Stimulated activated CD4-positive, alpha-beta T cell treated with anti-CD3 and anti-CD28 coated beads, Interleukin-1b, Interleukin-23, amount 100 ng/mL, for 4 hours (primary cell): ENCODE data around the gene IGF2.
"Not testable (repeated sequence)": the region's sequence is repeated elsewhere in the genome, so short reads cannot be mapped to it uniquely, and the experiment has no call there.

Experiments used
- DNase-seq, 2 donors: peaks; one replicate each; pipeline ENCODE4 v3.0.0-alpha.2; 2020; ENCODE audit warnings: low read depth in 2 of 2

Gene IGF2

DNA sequence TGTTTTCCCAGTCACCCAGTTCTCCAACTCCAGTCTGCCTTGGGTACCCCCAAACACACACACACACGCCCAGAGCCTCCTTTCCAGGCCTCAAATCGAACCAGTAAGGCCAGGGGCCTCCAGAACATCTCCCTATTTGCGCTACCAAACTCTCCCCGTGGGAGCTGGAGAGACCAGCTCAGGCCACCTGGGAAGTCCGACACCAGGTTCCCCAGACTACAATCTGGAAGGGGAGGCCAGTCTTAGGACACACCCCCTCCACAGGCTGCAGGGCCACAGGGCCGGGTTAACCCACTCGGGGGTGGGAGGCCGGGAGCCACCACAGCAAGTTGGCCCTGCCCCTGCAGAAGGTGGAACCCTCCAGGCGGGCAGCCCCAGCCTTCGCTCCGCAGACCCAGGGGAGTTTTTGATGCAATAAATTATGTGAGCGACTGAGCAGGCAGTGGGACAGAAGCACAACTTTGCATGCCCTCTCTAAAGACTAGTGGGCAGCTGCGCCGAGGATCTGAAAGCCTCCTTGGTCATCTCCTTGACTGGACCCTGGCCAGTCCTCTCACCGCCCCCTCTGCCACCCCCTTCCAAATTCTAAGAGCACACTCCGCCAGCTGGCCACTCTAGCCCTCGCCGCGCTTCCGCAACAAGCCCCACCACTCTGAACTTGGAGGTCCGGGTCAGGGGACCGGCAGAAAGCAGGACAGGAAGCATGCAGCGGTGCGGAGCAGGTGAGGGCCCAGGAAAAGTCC is 2.8 kb downstream of the IGF2 start:
- no peak for DNase-seq

GRCh38 chr11:2135648-2136201 is 3.5 kb downstream of the IGF2 start:
- no peak for DNase-seq

GRCh38 chr11:2135018-2135569 is 4.1 kb downstream of the IGF2 start:
- DNase-seq = no peak

DNA sequence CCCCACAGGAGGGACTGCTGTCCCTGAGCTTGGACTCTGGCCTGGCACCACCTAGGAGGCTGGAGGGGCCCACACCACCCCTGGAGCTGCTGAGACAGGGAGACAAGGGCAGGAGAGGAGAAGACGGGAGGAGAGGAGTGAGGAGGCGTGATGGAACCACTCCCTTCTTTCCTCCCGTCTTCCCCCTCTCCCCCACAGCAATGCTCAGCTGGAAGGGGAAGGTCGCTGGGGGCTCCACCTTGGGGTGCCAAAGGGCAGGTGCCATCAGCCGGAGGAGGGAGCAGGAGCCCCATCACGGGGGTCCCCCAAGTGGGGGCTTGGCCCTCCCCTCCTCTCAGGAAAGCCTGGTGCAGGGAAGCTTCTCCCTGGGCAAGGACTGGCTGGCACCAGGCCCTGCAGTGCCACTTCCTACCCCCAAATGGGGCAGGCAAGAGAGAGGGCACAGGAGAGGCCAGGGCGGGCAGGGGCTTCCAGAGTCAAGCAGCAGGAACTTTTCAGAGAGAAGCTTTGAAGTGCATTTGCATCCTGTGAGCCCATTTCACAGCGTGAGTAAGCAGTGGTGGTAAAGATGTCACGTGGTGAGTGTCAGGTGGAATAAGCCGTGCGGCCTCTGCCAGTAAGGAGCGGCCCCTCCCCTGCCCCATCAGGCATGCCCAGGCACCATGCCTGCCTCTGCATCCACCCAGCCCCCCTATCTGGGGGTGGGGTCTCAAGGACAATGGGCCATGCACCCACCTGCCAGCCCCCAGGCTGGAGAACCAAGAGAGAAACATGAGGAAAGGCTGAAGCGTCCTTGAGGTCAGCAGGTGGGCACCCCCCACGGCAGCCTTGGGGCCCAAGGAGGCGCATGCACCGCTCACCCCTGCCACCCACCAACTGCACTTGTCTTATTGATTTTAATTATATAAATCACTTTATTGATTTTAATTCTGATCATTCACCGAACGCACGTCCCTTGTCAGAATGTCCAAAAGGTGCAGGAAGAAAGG is 4.9 kb downstream of the IGF2 start:
- DNase-seq = no peak

DNA sequence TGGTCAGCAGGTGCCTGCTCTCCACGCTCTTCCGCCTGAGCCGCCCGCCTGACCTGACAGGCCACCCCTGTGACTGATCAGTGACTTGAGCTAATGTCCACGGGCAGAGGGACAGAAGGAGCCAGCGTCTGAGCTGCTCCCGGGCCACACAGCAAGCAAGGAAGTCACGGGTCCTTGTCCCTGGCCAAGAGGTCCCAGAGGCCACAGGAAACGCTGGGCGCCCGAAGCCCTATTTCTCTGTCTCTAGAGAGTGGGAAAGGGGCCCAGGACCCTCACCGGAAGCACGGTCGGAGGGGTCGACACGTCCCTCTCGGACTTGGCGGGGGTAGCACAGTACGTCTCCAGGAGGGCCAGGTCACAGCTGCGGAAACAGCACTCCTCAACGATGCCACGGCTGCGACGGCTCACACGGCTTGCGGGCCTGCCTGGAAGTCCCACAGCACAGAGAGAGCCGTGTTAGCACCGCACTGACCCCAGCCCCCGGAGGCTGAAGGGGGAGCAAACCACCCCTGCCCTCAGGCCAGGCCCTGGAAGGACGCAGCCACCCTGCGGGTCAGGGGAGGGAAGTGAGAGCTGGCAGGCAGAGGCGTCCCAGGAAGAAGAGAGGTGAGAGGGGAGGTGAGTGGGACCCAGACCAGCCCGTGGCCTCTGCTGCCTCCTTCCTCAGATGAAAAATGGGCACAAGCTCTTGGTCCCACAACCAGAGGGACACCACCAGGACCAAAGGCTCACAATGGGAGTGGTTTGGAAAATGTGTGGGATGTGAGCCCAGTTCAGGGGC is 5.8 kb downstream of the IGF2 start:
- DNase-seq = no peak

GRCh38 chr11:2132874-2133240 is 6.3 kb downstream of the IGF2 start:
- DNase-seq = no peak

- DNase-seq = no peak
Measured at GRCh38 chr11:2132246-2132645, 6.9 kb downstream of the IGF2 start.

GRCh38 chr11:2131371-2132236 is 7.6 kb downstream of the IGF2 start:
- DNase-seq = no peak

DNA sequence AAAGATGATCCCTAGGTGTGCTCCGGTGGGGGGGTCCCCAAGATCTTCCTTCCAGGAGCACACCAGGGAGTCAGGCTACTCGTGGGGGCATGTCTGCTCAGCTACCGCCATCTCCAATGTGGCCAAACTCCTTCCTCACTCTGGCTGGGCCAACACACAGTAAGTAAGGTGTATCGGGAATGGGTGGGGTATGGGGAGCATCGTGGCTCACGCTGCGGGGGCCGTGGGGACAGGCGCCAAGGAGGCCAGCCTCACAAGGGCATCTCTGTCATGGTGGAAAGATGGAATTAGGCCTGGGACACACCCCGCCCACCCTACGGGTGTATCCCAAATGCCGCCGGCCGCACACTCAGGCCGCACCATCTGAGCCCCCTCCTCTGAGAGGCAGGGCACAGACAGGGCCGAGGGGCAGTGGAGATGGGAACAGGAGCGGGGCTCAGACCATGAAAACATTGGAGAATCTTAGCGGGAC is 8.3 kb downstream of the IGF2 start:
- DNase-seq = no peak

- DNase-seq = no peak
Measured at GRCh38 chr11:2129699-2130366, 9.4 kb downstream of the IGF2 start.

DNA sequence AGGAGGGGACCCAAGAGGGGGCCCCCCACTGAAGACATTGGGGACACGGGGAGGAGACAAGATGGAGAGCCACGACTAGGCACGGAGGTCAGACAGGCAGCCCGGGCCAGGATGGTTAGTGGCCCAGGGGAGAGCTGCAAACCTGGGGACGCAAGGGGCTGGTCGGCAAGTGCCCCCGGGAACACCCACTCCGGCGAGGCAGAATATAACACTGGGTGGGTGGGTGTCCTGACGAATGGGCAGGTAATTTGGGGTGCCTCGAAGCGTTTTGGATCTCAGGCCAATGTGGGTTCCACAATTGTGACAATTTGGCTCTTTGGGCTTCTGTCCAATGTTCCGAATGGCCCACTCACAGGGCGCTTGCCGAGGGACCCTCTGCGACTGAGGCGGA is 9.9 kb downstream of the IGF2 start:
- DNase-seq = no peak

DNA sequence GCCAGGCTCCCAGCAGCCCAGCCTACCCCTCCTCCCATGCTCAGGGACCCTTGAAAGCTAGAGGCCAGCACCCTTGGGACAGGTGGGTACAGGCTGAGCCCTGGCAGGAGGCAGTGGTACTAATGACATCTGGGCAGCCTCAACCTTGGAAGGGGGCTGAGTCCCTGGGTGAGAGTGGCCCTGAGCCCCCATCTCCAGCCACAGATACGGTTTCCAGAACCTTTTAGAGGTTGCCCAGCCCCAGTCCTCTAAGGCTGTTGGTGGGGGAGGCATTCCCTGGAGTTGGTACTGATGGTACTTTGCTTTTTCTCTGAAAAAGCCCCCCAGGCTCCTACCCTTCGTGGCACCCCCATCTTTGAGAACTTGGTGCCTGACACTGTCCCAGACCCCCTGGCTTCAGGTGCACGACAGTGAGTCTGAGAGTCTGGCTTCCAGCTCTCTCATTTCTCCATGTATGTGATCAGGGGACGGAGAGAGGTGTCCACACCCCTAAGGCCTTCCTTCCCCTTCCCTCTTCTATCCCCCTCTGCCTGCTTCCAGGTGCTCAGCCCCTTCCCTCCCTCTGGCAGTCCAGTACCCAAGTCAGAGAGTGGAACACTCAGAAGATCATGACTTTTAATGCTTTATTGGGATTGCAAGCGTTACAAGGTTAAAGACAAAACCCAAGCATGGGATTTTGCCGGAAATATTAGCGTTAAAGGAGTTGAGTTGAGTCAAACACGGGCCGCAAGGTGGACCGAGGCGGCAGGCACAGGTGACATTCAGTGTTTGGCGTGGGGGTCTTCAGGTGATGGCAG is 10.5 kb downstream of the IGF2 start:
- DNase-seq = no peak

GRCh38 chr11:2128130-2128510 is 11.1 kb downstream of the IGF2 start:
- no peak for DNase-seq

DNA sequence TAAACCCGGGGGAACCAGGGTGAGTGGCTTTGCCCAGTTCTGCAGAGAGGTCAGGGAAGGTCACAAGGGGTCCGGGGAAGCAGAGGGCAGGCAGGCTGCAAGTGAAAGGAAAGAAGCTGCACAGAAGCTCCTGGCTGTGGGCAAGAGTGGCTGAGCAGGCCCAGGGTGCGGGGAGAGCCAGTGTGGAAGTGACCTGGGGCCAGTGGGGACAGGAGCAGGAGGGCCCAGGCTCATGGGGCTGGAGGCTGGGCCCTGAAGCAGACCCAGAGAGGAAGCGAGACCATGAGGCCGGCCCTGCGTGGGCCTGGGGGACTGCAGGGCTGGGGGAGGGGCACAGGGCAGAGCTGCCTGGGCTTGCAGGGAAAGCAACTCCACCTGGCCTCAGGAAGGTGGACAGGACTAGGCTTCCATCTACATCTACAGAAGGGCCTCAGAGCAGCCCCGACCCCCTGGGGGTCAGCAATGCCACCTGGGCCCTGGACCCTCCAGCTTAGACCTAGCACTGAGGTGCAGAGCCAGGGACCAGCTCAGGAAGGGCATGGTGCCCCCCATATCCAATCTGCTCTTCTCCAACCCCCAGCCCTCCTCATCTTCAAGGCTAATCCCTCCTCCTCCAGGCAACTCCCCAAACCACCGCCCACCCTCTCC is 11.6 kb downstream of the IGF2 start:
- no peak for DNase-seq

DNA sequence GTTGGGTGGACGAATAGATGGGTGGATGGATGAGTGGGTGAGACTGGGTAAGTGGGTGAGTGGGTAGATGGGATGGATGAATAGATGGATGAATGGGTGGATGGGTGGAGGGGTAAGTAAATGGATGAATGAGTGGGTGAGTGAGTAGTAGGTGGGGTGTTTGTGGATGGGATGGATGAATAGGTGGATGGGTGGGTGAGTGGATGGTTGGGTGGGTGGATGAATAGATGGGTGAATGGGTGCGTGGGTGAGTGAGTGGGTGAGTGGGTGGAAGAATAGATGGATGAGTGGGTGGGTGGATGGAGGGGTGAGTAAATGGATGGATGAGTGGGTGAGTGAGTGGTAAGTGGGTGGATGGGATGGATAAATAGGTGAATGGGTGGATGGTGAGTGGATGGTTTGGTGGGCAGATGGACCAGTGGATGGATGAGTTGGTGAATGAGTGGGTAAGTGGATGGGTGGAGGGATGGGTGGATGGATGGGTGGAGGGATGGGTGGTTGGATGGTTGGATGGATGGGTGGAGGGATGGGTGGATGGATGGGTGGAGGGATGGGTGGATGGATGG is 12.6 kb downstream of the IGF2 start:
- DNase-seq = no peak

DNA sequence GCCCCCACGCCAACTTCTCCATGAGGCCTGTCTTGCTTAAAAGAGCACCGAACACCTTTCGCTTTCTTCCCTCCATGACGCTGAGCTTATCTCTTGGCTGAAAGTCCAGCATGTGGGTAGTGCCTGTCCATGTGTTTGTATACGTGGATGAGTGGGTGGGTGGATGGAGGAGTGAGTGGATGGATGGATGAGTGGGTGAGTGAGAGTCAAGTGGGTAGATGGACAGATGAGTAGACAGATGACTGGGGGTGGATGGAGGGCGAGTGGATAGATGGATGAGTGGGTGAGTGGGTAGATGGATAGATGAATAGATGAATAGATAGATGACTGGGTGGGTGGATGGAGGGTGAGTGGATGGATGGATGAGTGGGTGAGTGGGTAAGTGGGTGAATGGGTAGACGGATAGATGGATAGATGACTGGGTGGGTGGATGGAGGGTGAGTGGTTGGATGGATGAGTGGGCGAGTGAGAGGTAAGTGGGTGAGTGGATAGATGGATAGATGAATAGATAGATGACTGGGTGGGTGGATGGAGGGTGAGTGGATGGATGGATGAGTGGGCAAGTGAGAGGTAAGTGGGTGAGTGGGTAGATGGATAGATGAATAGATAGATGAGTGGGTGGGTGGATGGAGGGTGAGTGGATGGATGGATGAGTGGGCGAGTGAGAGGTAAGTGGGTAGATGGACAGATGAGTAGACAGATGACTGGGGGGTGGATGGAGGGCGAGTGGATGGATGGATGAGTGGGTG is 14.3 kb downstream of the IGF2 start:
- not testable (repeated sequence) for DNase-seq

DNA sequence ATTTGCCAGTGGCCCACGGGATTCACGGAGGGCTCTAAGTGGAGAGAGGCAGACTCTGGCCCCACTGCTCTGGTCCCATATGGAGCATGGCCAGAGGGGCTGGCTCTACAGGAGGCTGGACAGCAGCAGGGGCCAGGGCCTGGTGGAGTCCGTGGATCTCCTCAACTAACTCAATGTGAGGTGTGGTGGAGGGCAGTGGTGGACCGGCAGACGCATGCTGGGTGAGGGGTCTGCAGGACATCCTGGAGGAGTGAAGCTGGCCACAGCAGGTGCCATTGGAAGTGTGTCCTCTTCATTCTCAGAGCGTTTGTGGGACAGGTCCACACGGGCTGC is 15.6 kb downstream of the IGF2 start:
- DNase-seq = no peak
